SK-MEL-5 (cell line): ENCODE measurements around the gene C14orf132. TPM values are rescaled to one million over a fixed set of nuclear protein-coding genes. Genes with fewer than 3 reads are reported as not detected.

ENCODE experiments used
- small RNA-seq, 2 experiments: library from RNA; depleted of rRNA; stranded (forward); fragments of <200 nt; gene quantifications; one replicate each; pipeline ENCODE3, GENCODE V24; 2014
- total RNA-seq: library from RNA; depleted of rRNA; stranded (reverse); fragments of >200 nt; shearing (Covaris generic); gene quantifications from 2 replicates; pipeline ENCODE4 v1.2.3, GENCODE V29; 2014; rRNA removed

The C14orf132 gene
- total RNA-seq, 1 experiment from 2014 or later = 0.87 TPM

Small RNA genes within 50 kb of the gene (small RNA-seq; reads per million reads assigned to genes)
- gene AL137190.1 = 0 reads per million in 2 experiments

Other genes with a start within 250 kb of the C14orf132 start
- gene TUNAR, start 162.5 kb upstream of the C14orf132 start, total RNA-seq = 0.05 TPM in 1 of 2 replicates, not detected in the other
- not detected in 2 replicates for gene BDKRB2, start 165.5 kb downstream of the C14orf132 start, total RNA-seq
- gene BDKRB1, start 216.8 kb downstream of the C14orf132 start, total RNA-seq = 0.53 TPM in 1 of 2 replicates, not detected in the other